Measurements from ENCODE around the gene CCDC146.
"Not testable (repeated sequence)": the region's sequence is repeated elsewhere in the genome, so short reads cannot be mapped to it uniquely, and the experiment has no call there.

GRCh38 chr7:77275663-77276062 lies 153.2 kb downstream of the CCDC146 start:
- TF ChIP-seq CTCF (conservative IDR thresholded peaks at IDR 0.05 in 1 of 2, IDR thresholded peaks at IDR 0.05 in 1 of 2; ENCODE audit: extremely low read depth in 1 of 2, insufficient read depth in 1 of 2, low read depth in 1 of 2, low read length in 2 of 2); EZH2 (IDR thresholded peaks at IDR 0.05; ENCODE audit: borderline replicate concordance, low read length): not testable (repeated sequence)
